GM12878 (cell line): ENCODE measurements around the gene AP1M1. TPM values are rescaled to one million over a fixed set of nuclear protein-coding genes. Genes with fewer than 3 reads are reported as not detected.

Source experiments
- ATAC-seq: fragments of 200-7000 bp; cut with Tn5 transposase; 3 replicates; pipeline ENCODE4 v1.9.1; 2020; ENCODE audit warnings: mild to moderate bottlenecking, moderate library complexity
- BruUV-seq: library from RNA; stranded (reverse); fragments of 400-500 nt; replicated peaks from 2 replicates; lab custom pipeline; 2021; lab: Mats Ljungman, UMichigan
- CTCF ChIA-PET: fragments of 300-600 bp; sonication (Branson Sonifier 250); formaldehyde crosslinking; extraction: SDS; loops from one replicate; lab custom pipeline; 2021; ENCODE audit warnings: inconsistent platforms; lab: Yijun Ruan, JAX
- POLR2A ChIA-PET: fragments of 350-600 bp; formaldehyde crosslinking; extraction: SDS; loops from one replicate; lab custom pipeline; 2021; ENCODE audit warnings: inconsistent platforms; lab: Charles Lee
- RAD21 ChIA-PET: fragments of 300-600 bp; sonication (Branson Sonifier 250); formaldehyde crosslinking; loops from one replicate; lab custom pipeline; 2023; ENCODE audit warnings: antibody characterized with exemption; ENCODE audit not compliant: unreplicated experiment; lab: Charles Lee
- SMC1A ChIA-PET: fragments of 300-600 bp; sonication (Branson Sonifier 250); formaldehyde crosslinking; loops from one replicate; lab custom pipeline; 2023; ENCODE audit not compliant: unreplicated experiment, uncharacterized antibody; lab: Charles Lee
- DNase-seq: peaks from one replicate; pipeline ENCODE4 v3.0.0-alpha.2; 2011; ENCODE audit warnings: low read depth, low spot score
- FAIRE-seq: peaks from 3 replicates; lab custom pipeline; 2011; peaks lifted over from hg19 to GRCh38; lab: Jason Lieb, UNC
- H2AFZ ChIP-seq: 2 replicates; pipeline ENCODE4 v1.6.0; 2011; ENCODE audit warnings: low read depth, low read length, control low read depth; ENCODE audit not compliant: control insufficient read depth
- H3K27ac ChIP-seq: 2 replicates; pipeline ENCODE4 v1.5.1; 2011; ENCODE audit warnings: control low read depth; ENCODE audit not compliant: control insufficient read depth, insufficient read depth
- H3K27me3 ChIP-seq, 2 experiments: replicated peaks in 1 of 2; 2 replicates each; pipeline versions ENCODE4 v1.6.0 to v1.6.1; 2011; ENCODE audit warnings: low read length in 1 of 2; ENCODE audit not compliant: control insufficient read depth in 2 of 2, insufficient read depth in 2 of 2
- H3K36me3 ChIP-seq, 2 experiments: 2 replicates each; pipeline ENCODE4 v1.5.1; 2011; ENCODE audit warnings: low read length in 1 of 2; ENCODE audit not compliant: control insufficient read depth in 2 of 2, insufficient read depth in 2 of 2
- H3K4me1 ChIP-seq: 2 replicates; pipeline ENCODE4 v1.6.1; 2011; ENCODE audit warnings: mild to moderate bottlenecking, low read length, moderate library complexity, mixed read lengths; ENCODE audit not compliant: control insufficient read depth, insufficient read depth
- H3K4me2 ChIP-seq: 2 replicates; pipeline ENCODE4 v1.6.0; 2011; ENCODE audit warnings: control low read depth; ENCODE audit not compliant: control insufficient read depth, insufficient read depth
- H3K4me3 ChIP-seq: fragments of 200-600 bp; sonication (generic); 2 replicates; pipeline ENCODE4 v1.5.1; 2016
- H3K79me2 ChIP-seq: 2 replicates; pipeline ENCODE4 v1.6.0; 2011; ENCODE audit warnings: low read length; ENCODE audit not compliant: control insufficient read depth, insufficient read depth
- H3K9ac ChIP-seq: 2 replicates; pipeline ENCODE4 v1.8.0; 2011; ENCODE audit warnings: low read length, control low read depth, mixed read lengths; ENCODE audit not compliant: control insufficient read depth, insufficient read depth
- H3K9me3 ChIP-seq: replicated peaks from 3 replicates; pipeline ENCODE4 v1.5.1; 2011; ENCODE audit warnings: mild to moderate bottlenecking, low read length; ENCODE audit not compliant: control insufficient read depth, insufficient read depth
- H4K20me1 ChIP-seq: 2 replicates; pipeline ENCODE4 v1.6.0; 2011; ENCODE audit not compliant: control insufficient read depth, insufficient read depth
- ATF3 ChIP-seq: IDR thresholded peaks from 2 replicates; pipeline ENCODE4 v1.6.1; 2011; ENCODE audit warnings: low read depth, mild to moderate bottlenecking, low read length, moderate library complexity, borderline replicate concordance; ENCODE audit errors: extremely low read depth
- IRF4 ChIP-seq: IDR thresholded peaks from 2 replicates; pipeline ENCODE4 v1.6.1; 2011; ENCODE audit warnings: low read depth, low read length
- MXI1 ChIP-seq: fragments of 150-350 bp; IDR thresholded peaks from 2 replicates; pipeline ENCODE4 v1.6.1; 2011; ENCODE audit warnings: low read depth, mild to moderate bottlenecking, inconsistent platforms, low read length, improper control_type of control experiment
- NFIC ChIP-seq: IDR thresholded peaks from 2 replicates; pipeline ENCODE4 v1.6.1; 2012; ENCODE audit warnings: low read depth, mild to moderate bottlenecking, inconsistent platforms, low read length, moderate library complexity
- NFYA ChIP-seq: IDR thresholded peaks from 2 replicates; pipeline ENCODE4 v1.6.1; 2011; ENCODE audit warnings: low read depth, mild to moderate bottlenecking, low read length, improper control_type of control experiment, borderline replicate concordance
- POLR2AphosphoS5 ChIP-seq: IDR thresholded peaks from 2 replicates; pipeline ENCODE4 v1.6.1; 2011; ENCODE audit warnings: mild to moderate bottlenecking, low read length, inconsistent platforms
- RB1 ChIP-seq: fragments of 450-650 bp; formaldehyde crosslinking; IDR thresholded peaks from 2 replicates; pipeline ENCODE4 v1.6.1; 2017; ENCODE audit warnings: mild to moderate bottlenecking, borderline replicate concordance
- RUNX3 ChIP-seq: IDR thresholded peaks from 2 replicates; pipeline ENCODE4 v1.6.1; 2012; ENCODE audit warnings: low read length, inconsistent platforms
- SMAD1 ChIP-seq: fragments of 450-650 bp; IDR thresholded peaks from 2 replicates; pipeline ENCODE4 v1.6.1; 2018; ENCODE audit warnings: mild to moderate bottlenecking, low read depth; ENCODE audit not compliant: partially characterized antibody
- SP1 ChIP-seq: IDR thresholded peaks from one replicate; pipeline ENCODE4 v1.6.1; 2011; ENCODE audit warnings: low read depth, low read length
- ZNF592 ChIP-seq: fragments of 450-650 bp; IDR thresholded peaks from 2 replicates; pipeline ENCODE4 v1.6.1; 2017; ENCODE audit warnings: mild to moderate bottlenecking, moderate library complexity
- WGBS: methylation state at CpG from one replicate; pipeline ENCODE4 v1.1.6; 2016; ENCODE audit warnings: low lambda C conversion rate; ENCODE audit not compliant: insufficient replicate concordance, insufficient coverage; ENCODE audit errors: missing lambda C conversion rate; 5-methylcytosine and 5-hydroxymethylcytosine counted together
- in situ Hi-C: fragments of 300-500 bp; cut with MboI; formaldehyde crosslinking; loops from 9 replicates; pipeline ENCODE4 v1.14.3; 2018; ENCODE audit warnings: mixed read lengths
- intact Hi-C: fragments of 100-400 bp; cut with micrococcal nuclease; formaldehyde crosslinking; loops from one replicate; pipeline ENCODE4 v1.14.2; 2022; ENCODE audit not compliant: unreplicated experiment
- polyA plus RNA-seq, 11 experiments: library from polyadenylated mRNA; depleted of rRNA in 4 of 11; unstranded in 6 of 11; stranded (reverse) in 5 of 11; fragments of >200 nt; fragmentation: Nextera tagmentation in 4 of 11; fragmentation: Illumina TruSeq in 1 of 11; extraction: Ambion mirVana in 4 of 11; extraction: Trizol in 1 of 11; gene quantifications; 1 replicate in 1 of 11; 2 replicates in 10 of 11; pipeline versions ENCODE4 v1.2.1 to v1.2.3, GENCODE V29; 2011 to 2016; ENCODE audit warnings: inconsistent platforms in 2 of 11, missing spikeins in 2 of 11, low read depth in 1 of 11
- total RNA-seq, 4 experiments: library from RNA; depleted of rRNA in 3 of 4; stranded (reverse); fragments of >200 nt in 3 of 4; fragmentation: Illumina TruSeq in 1 of 4; extraction: Trizol in 1 of 4; gene quantifications; 2 replicates each; pipeline versions ENCODE4 v1.2.1 to v1.2.3, GENCODE V29; 2013 to 2021
- TF ChIP-seq, protein P1 (sequence below): fragments of 450-650 bp; IDR thresholded peaks from 2 replicates; pipeline ENCODE4 v1.6.1; 2017; ENCODE audit warnings: antibody characterized with exemption, mild to moderate bottlenecking, moderate library complexity
- TF ChIP-seq, protein P2 (sequence below): fragments of 450-650 bp; IDR thresholded peaks from 2 replicates; pipeline ENCODE4 v1.6.1; 2016; ENCODE audit warnings: mild to moderate bottlenecking
- TF ChIP-seq, protein P3 (sequence below): IDR thresholded peaks from 2 replicates; pipeline ENCODE4 v1.6.1; 2012; ENCODE audit warnings: low read depth, low read length, improper control_type of control experiment

Gene AP1M1
- total and polyA plus RNA-seq, 10 of the 15 experiments (the other 5 are each of a cell fraction or from before 2014, with no cell fraction given), result 1.0 to 116 (median 44.7) TPM

DNA sequence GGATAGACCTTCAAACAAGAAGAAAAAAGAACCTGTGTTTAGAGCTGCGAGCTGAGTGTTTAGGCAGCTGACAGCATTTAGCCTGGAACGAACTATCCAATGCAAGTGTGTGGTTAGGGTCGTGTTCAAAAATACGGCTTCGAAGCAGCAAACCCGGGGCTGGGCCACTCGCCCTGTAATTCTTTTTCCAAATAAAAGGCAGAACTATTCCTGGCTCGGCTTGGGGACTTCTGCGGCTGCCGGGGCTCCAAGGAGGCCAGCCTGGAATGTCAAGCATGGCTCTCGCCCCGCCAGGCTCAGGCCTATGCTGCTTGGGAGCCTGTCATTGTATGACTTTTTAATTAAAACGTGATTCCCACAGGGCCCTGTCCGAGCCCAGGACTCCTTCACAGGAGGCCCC, 75.2 kb downstream of the AP1M1 start:
- SMC1A ChIA-PET, result no interaction called here
- intact Hi-C loops, result no loop called here
- in situ Hi-C loops, result no loop called here
- TF ChIP-seq ATF3 (no peak), IRF4 (no peak), RUNX3 (no peak), ZNF592 (no peak), MXI1 (no peak), RB1 (no peak), SMAD1 (no peak), NFIC (no peak), NFYA (no peak), POLR2AphosphoS5 (no peak), SP1 (no peak)
- TF ChIP-seq, protein P1, sequence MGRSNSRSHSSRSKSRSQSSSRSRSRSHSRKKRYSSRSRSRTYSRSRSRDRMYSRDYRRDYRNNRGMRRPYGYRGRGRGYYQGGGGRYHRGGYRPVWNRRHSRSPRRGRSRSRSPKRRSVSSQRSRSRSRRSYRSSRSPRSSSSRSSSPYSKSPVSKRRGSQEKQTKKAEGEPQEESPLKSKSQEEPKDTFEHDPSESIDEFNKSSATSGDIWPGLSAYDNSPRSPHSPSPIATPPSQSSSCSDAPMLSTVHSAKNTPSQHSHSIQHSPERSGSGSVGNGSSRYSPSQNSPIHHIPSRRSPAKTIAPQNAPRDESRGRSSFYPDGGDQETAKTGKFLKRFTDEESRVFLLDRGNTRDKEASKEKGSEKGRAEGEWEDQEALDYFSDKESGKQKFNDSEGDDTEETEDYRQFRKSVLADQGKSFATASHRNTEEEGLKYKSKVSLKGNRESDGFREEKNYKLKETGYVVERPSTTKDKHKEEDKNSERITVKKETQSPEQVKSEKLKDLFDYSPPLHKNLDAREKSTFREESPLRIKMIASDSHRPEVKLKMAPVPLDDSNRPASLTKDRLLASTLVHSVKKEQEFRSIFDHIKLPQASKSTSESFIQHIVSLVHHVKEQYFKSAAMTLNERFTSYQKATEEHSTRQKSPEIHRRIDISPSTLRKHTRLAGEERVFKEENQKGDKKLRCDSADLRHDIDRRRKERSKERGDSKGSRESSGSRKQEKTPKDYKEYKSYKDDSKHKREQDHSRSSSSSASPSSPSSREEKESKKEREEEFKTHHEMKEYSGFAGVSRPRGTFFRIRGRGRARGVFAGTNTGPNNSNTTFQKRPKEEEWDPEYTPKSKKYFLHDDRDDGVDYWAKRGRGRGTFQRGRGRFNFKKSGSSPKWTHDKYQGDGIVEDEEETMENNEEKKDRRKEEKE, result no peak
- TF ChIP-seq, protein P2, sequence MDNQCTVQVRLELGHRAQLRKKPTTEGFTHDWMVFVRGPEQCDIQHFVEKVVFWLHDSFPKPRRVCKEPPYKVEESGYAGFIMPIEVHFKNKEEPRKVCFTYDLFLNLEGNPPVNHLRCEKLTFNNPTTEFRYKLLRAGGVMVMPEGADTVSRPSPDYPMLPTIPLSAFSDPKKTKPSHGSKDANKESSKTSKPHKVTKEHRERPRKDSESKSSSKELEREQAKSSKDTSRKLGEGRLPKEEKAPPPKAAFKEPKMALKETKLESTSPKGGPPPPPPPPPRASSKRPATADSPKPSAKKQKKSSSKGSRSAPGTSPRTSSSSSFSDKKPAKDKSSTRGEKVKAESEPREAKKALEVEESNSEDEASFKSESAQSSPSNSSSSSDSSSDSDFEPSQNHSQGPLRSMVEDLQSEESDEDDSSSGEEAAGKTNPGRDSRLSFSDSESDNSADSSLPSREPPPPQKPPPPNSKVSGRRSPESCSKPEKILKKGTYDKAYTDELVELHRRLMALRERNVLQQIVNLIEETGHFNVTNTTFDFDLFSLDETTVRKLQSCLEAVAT, result no peak
- TF ChIP-seq, protein P3, sequence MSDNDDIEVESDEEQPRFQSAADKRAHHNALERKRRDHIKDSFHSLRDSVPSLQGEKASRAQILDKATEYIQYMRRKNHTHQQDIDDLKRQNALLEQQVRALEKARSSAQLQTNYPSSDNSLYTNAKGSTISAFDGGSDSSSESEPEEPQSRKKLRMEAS, result no peak
- TF ChIP-seq, all 136 proteins: peak for 0
- H3K4me2 ChIP-seq, result no peak overlapping the region
- no peak for ATAC-seq
- no peak for DNase-seq
- H3K27me3 ChIP-seq, result no peaks in the 10 kb centered on the region; a peak in 1 of 4 replicates
- H3K9ac ChIP-seq, result no peak overlapping the region
- no peak overlapping the region for H3K4me3 ChIP-seq
- 60% methylated on average over 14 of the region's 14 CpGs for WGBS
- H3K79me2 ChIP-seq, result no peaks in the 10 kb centered on the region
- no peak overlapping the region for H2AFZ ChIP-seq
- no peak for FAIRE-seq
- CTCF ChIA-PET, result no interaction called here
- H3K4me1 ChIP-seq, result peaks cover 5% of the 10 kb centered on the region
- POLR2A ChIA-PET, result no interaction called here
- RAD21 ChIA-PET, result no interaction called here
- no peaks in the 10 kb centered on the region for H4K20me1 ChIP-seq
- no peaks in the 10 kb centered on the region for H3K9me3 ChIP-seq
- no peak overlapping the region for H3K27ac ChIP-seq
- BruUV-seq, result no TSS peak
- no peaks in the 10 kb centered on the region for H3K36me3 ChIP-seq
